GM13977 (cell line): ENCODE data around the gene MACROH2A2.
"Not testable (repeated sequence)": the region's sequence is repeated elsewhere in the genome, so short reads cannot be mapped to it uniquely, and the experiment has no call there.

Experiments used
- DNase-seq: peaks from one replicate; pipeline ENCODE4 v3.0.0; 2012; ENCODE audit warnings: low spot score
- in situ Hi-C: fragments of 300-500 bp; cut with MboI; formaldehyde crosslinking; loops from one replicate; pipeline ENCODE4 v1.12.0; 2022; ENCODE audit warnings: low sequenced_read_pairs, low pct_unique_long_range_greater_than_20kb, mixed read lengths, inconsistent platforms; ENCODE audit not compliant: unreplicated experiment
- TF ChIP-seq, protein P1 (sequence below): IDR thresholded peaks from 2 replicates; pipeline ENCODE4 v1.5.1; 2012; ENCODE audit warnings: mild to moderate bottlenecking, control low read depth; ENCODE audit not compliant: insufficient read depth; ENCODE audit errors: extremely low read depth, missing control alignments

MACROH2A2 gene

GRCh38 chr10:70158113-70158512 lies 105.5 kb downstream of the MACROH2A2 start:
- no peak for DNase-seq
- in situ Hi-C loops: no loop called here
- TF ChIP-seq, protein P1, sequence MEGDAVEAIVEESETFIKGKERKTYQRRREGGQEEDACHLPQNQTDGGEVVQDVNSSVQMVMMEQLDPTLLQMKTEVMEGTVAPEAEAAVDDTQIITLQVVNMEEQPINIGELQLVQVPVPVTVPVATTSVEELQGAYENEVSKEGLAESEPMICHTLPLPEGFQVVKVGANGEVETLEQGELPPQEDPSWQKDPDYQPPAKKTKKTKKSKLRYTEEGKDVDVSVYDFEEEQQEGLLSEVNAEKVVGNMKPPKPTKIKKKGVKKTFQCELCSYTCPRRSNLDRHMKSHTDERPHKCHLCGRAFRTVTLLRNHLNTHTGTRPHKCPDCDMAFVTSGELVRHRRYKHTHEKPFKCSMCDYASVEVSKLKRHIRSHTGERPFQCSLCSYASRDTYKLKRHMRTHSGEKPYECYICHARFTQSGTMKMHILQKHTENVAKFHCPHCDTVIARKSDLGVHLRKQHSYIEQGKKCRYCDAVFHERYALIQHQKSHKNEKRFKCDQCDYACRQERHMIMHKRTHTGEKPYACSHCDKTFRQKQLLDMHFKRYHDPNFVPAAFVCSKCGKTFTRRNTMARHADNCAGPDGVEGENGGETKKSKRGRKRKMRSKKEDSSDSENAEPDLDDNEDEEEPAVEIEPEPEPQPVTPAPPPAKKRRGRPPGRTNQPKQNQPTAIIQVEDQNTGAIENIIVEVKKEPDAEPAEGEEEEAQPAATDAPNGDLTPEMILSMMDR: no peak

- DNase-seq, in situ Hi-C loops: not testable (repeated sequence)
These were observed 106.7 kb downstream of the MACROH2A2 start for GRCh38 chr10:70159366-70159765.

DNA sequence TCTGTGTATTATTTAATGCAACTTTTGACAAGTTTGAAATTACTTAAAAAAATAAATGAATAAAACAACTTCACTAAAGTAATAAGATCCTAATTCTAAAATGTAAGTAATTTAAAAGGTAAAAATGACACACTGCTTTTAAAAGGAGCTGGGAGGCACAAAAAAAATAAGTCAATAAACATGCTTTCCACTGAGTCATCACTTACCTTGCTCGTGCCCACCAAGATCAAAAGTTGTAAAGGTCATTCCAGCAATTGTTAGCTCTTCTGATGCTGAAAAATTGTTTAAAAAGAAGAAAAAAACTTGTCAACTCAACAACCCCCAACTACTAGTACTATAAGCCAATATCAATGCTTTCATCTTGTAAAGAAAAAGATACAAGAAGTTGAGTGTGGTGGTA lies 108.2 kb downstream of the MACROH2A2 start:
- TF ChIP-seq, protein P1: no peak
- in situ Hi-C loops: no loop called here
- DNase-seq: no peak
